Breast epithelium (tissue), 3 donors: ENCODE measurements around the gene PLA2G12B.
"Not testable (repeated sequence)": the region's sequence is repeated elsewhere in the genome, so short reads cannot be mapped to it uniquely, and the experiment has no call there.

Experiments used
- CTCF ChIP-seq, 3 donors: fragments of 450-650 bp; IDR thresholded peaks; one replicate each; pipeline ENCODE4 v1.5.1; 2016 to 2017; ENCODE audit warnings: antibody characterized with exemption in 3 of 3, mild to moderate bottlenecking in 3 of 3, moderate library complexity in 3 of 3
- POLR2AphosphoS5 ChIP-seq, 3 donors: sonication (generic); formaldehyde crosslinking; IDR thresholded peaks; one replicate each; pipeline ENCODE4 v1.6.1; 2017; ENCODE audit warnings: antibody characterized with exemption in 3 of 3

- not testable (repeated sequence) for TF ChIP-seq CTCF, POLR2AphosphoS5 (IDR thresholded peaks at IDR 0.05)
These were observed 33.4 kb downstream of the PLA2G12B start for GRCh38 chr10:72921147-72921683.
